CD4-positive, alpha-beta T cell treated with Interleukin-1 beta for 1 hour (primary cell): ENCODE measurements around the gene GLIPR1L1.

ENCODE experiments used
- DNase-seq, 2 donors: peaks; one replicate each; pipeline ENCODE4 v3.0.0-alpha.2; 2020 to 2022

Gene GLIPR1L1

GRCh38 chr12:75350413-75350812 is 15.9 kb downstream of the GLIPR1L1 start:
- no peak for DNase-seq

GRCh38 chr12:75354011-75354410 is 19.5 kb downstream of the GLIPR1L1 start:
- DNase-seq: no peak

DNA sequence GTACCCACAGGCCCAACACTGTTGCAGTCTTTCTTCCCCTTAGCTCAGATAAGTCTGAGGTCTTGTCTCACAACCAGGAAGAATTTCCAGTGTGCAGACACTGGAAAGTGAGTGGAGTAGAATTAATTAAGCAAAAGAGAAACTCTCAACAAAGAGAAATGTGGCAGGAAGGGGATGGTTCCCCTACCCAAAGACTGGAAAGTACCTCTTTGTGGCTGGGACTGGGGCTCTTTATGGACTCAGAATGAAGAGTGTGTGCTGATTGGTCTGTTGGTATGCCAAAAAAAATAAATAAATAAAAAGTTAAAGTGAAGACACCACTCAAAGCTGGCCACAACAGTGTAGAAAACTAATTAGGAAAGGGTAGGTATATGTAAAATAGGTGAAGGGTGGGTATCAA is 26.4 kb downstream of the GLIPR1L1 start:
- DNase-seq: no peak

DNA sequence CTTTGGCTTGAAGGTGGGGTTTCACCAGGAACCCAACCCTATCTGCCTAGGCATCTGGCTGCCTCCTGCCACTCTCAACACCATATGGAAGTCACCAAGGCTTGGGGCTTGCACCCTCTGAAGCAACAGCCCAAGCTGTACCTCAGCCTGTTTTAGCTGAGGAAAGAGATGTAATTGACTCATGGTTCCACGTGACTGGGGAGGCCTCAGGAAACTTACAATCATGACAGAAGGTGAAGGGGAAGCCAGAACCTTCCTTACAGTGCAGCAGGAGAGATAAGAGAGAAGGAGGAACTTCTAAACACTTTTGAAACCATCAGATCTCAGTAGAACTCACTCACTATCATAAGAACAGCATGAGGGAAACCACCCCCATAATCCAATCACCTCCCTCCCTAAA is 26.9 kb downstream of the GLIPR1L1 start:
- DNase-seq: no peak

GRCh38 chr12:75364919-75365318 is 30.4 kb downstream of the GLIPR1L1 start:
- no peak for DNase-seq

DNA sequence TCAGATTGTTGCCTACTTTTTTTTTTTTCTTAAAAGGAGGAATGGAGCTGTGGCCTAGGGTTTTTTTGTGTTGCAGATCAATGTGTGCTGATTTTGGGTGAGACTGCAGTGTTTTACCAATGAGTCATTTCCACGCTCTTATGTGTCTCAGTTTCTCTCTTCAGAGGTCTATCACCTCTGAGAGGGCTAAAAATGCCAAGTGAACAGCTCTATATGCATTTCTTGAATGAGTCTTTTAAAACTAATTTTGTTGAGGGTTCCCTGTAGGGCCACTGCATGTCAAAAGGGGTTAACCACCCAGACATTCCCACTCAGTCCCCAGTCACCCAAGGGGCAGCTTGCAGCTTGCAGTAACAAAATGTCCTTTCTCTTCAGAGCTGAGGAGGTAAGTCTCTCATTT is 32.2 kb downstream of the GLIPR1L1 start:
- no peak for DNase-seq

GRCh38 chr12:75374971-75375370 is 40.5 kb downstream of the GLIPR1L1 start:
- no peak for DNase-seq

DNA sequence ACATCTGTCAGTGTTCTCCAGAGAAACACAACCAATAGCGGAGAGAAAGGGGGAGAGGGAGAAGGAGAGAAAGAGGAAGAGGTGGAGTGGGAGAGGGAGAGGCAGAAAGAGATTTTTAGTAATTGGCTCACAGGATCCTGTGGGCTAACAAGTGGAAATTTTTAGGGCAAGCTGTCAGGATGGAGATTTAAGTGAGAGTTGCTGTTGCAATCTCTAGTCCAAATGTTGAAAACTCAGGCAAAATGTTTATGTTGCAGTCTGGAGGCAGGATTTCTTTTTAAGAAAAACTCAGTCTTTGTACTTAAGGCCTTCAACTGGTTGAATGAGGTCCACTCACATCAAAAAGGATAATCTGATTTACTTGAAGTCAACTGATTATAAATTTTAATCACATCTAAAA is 43.9 kb downstream of the GLIPR1L1 start:
- DNase-seq: no peak

GRCh38 chr12:75389061-75389460 is 54.6 kb downstream of the GLIPR1L1 start:
- DNase-seq: no peak

DNA sequence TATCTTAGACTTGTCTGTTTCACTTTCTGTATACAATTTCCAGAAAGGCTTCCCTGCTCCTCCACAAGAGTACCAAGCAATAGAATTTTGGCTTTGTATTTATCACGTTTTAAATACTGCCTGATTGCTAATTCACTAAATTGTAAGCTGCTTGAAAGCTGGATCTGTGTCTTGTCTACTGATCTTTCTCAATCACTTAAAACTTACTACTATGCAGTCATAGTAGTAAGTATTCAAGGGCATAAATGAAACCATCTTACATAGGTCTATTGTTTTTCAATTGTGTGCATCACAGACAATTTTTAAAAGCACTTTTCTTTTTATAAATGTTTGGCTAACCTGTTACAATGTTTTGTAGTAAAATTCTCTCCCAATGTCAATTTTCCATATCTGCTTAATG is 55.2 kb downstream of the GLIPR1L1 start:
- no peak for DNase-seq

GRCh38 chr12:75390156-75390898 is 55.9 kb downstream of the GLIPR1L1 start:
- no peak for DNase-seq

GRCh38 chr12:75390899-75391538 is 56.5 kb downstream of the GLIPR1L1 start, which contains the start of gene GLIPR1L2:
Gene GLIPR1L2, plus strand, starts transcription at chr12:75391089. Its CDS starts 28 bp downstream, at chr12:75391117.
- DNase-seq: peak; percentile 95 to 96

DNA sequence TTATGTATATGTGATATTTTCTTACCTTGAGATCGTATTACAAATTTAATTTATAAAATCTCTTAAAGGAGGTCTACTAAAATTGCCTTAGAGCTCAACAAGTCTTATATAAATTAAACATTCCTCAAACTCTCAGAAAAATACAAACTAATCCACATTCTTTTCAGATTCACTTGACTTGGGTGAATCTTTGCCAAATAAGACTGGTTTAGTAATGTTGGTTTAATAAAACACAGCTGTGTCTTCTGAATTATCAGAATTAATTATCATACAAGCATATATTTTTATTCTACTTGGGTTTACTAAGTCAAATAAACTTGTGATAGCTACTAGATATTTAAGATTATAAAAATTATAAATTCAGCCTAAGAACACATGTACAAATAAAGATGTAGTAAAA is 69.8 kb downstream of the GLIPR1L1 start:
- no peak for DNase-seq

GRCh38 chr12:75407683-75408082 is 73.2 kb downstream of the GLIPR1L1 start:
- DNase-seq: no peak

GRCh38 chr12:75409830-75410229 is 75.4 kb downstream of the GLIPR1L1 start:
- no peak for DNase-seq

GRCh38 chr12:75414671-75415070 is 80.2 kb downstream of the GLIPR1L1 start:
- no peak for DNase-seq

DNA sequence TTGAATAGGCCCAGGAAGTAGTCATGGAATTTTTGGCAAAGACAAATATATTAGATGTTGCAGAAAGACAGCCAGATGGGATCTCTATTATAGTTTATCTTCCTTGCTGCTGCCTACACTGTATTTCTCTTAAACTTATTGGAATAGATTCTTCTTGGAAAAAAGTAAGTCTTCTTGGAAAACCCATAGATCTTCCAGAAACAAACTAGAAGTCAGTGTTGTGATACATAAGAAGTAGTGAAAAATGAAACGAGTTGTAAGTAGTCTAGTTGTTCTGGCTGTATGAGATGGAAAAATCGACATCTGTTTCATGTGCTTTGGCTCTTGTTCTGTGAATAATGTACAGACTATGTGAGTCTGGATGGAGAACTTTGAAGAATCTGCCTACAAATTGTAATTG is 85.4 kb downstream of the GLIPR1L1 start:
- DNase-seq: no peak
